SIG-M5 treated with dmso at 0.1 percent for 504 hours (cell line): ENCODE data around the gene PHKG2.

Source experiments
- DNase-seq: peaks from one replicate; lab custom pipeline; 2025; ENCODE audit not compliant: unreplicated experiment; lab: John Stamatoyannopoulos, UW

PHKG2 gene

GRCh38 chr16:30773826-30774225 lies 25.6 kb downstream of the PHKG2 start:
- DNase-seq, result no peak

DNA sequence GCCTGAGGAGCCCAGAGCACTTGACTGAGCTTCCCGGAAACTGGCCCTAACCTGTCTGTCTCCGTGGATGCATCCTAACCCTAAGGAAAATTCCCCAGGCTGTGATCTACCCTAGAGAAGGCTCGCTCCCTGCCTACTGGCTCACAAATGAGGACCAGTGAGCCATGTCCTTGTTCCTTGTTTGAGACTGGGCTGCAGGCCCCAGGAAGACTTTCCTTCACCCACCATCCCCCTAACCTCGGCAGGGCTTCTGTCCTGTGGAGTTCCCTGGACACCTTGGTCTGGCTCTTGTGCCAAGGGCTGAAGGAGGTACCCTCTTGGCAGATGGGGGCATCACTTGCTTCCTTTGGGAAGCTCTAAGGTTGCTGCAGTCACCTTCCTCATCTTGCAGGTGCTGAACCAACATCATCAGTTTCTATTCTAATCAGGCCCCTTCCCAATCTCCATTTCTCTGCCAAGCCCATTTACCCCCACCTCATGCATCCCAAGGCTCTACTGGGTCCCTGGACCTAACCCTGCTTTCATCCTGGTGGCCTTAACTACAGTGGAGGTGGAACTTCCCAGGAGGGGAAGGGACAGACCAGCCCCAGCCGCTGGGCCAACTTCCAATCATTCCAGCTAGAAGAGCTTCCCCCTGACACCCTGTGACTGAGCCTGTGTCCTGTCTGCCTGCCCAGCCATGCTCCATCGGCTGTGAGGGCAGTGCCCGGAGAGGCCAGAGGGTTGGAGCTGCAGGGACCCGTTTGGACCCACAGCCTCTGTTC lies 26.3 kb downstream of the PHKG2 start:
- no peak for DNase-seq

DNA sequence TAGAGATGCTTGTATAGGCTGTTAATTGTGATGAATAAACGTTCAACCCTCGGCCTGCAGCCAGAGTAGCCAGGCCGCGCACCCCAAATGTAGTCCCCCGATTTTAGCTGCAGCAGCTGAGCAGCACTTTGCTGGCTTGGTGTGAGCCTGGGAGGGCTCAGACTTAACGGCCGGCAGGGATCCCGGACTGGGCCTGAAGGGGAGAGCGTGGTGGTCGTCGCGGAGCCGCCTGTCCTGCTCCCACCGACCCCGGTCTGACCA lies 26.8 kb downstream of the PHKG2 start:
- no peak for DNase-seq

DNA sequence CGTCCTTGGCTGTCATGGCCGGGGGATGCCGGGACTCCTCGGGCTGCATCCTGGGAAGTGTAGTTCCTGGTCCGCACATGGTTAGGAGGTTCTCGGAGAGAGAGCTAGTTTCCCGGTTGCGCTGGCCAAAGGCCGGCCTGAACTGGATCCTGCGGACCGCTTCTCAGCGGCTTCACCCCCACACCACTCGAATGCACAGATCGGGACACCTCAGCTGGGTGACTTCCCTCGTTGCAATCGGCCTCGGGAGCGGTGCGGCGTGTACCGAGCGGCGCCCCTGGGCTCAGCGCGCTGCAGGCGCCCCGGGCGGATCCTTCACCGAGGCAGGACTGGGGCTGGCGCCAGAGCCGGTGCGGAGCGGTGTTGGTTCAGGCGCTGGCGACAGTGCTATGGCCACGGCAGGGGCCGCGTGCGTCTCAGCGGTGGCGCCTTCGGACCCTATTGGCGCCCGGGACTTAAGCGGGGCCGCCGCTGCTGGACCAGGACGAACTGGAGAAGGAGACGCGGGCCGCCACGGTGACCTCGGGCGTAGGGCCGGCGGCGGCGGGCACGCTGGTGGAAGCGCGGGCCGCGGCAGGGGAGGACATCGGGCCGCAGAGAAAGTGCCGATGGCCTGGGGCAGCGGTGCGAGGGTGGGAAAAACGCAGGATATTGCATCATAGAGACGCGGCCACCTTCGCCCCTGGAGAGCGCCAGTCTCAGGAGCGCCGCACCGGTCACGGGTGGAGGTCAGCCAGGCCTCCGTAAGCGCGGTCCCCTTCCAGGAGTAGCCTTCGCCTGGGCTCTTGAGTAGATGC lies 27.4 kb downstream of the PHKG2 start:
- DNase-seq, result peak; percentile 81

GRCh38 chr16:30777591-30778297 lies 29.5 kb downstream of the PHKG2 start:
- DNase-seq, result no peak

DNA sequence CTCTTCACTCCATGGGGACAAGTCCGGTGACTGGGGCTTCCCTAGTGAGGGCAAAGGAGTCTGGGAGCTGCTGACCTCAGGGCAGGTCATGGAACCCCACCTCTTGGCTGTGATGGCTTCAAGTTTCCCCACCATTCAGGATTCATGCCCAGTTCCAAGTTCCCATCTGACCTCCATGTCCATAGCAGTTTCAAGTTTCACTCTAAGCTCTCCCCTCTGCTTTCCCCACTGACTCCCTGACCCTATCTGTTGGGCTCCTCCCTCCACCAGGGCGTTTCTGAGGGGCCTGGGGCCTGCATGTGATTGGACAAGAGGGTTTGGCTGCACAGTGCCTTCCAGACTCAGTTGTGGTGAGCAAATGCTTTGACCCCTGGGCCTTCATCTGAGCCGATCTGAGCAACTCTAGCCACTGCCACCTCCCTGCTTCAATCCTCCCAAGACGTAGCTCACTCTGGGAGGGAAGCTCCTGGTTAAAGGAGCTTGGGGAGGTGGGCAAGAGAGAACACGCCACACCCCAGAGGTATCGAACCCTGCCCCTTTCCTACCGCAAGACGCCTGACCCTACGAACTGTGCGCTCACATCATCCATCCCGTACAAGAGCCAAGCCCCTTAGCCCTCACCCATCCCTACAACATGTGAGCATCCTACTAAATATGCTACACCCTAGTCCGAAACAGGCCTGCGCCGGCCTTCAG lies 30.5 kb downstream of the PHKG2 start:
- DNase-seq, result no peak

GRCh38 chr16:30779596-30779995 lies 31.4 kb downstream of the PHKG2 start:
- no peak for DNase-seq

- DNase-seq, result no peak
Measured at GRCh38 chr16:30780021-30780420, 31.8 kb downstream of the PHKG2 start.

GRCh38 chr16:30780549-30780948 lies 32.3 kb downstream of the PHKG2 start:
- no peak for DNase-seq

- no peak for DNase-seq
Measured at GRCh38 chr16:30782486-30783279, 34.5 kb downstream of the PHKG2 start.

DNA sequence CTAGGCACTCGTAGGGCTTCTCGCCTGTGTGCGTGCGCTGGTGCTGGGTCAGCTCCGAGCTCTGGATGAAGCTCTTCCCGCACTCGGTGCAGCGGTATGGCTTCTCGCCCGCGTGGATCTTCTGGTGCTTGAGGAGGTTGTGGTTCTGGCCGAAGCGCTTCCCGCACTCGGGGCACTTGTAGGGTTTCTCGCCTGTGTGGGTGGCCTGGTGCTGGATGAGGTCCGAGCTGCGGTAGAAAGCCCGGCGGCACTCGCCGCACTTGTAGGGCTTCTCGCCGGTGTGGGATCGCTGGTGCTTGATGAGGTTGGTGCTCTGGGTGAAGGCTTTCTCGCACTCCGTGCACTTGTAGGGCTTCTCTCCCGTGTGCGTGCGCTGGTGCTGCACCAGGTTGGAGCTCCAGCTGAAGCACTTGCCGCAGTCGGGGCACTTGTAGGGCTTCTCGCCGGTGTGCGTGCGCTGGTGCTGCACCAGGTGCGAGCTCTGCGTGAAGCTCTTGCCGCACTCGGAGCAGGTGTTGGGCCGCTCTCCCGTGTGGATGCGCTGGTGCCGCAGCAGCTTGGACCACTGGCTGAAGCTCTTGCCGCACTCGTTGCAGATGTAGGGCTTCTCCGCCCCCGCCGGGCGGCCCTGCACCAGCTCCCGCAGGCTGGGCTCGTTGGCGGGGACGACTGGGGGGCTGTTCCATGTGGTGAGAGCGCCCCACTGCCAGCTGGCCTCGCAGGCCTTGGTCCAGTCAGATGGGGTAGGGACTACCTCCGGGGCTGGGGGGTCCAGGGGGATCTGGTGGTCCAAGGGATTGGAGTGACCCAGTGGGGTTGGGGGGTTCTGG lies 35.3 kb downstream of the PHKG2 start:
- DNase-seq, result no peak

- no peak for DNase-seq
Measured at GRCh38 chr16:30784215-30784614, 36.0 kb downstream of the PHKG2 start.

GRCh38 chr16:30785126-30786106 lies 37.2 kb downstream of the PHKG2 start:
- DNase-seq, result no peak

GRCh38 chr16:30786115-30786935 lies 38.1 kb downstream of the PHKG2 start:
- DNase-seq, result no peak

DNA sequence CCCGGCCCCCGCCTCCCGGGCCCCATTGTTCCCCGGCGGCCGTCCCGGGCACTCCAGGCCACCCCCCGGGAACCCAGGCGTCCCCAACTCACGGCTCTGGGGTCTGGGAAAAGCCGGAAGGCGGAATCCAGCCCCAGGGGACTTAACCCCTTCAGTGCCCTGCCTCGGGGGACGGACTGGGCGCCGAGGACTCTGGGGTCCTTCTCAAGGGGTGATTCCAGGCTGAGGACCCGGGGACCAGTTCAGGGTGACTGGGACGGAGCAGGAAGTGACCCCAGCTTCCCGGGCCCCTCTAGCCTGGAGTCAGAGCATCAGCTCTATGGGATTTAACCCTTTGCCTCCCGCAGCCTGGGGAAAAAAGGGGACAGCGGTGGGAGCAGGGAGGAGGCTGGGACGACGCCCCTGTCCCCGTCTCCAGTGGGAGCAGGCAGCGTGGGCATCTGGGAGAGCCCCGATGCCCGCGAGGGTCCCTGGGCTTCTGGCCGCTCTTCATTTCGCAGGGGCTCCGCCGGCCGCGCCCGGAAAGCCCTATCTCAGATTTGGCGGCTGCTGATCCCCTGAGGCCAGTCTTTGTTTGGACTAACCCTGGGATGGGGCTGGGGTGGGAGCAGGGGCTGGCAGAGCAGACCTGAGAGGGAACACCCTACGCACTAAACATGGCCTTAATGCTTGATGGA lies 38.8 kb downstream of the PHKG2 start, which contains the start of gene ZNF629:
ZNF629 (minus strand) TSS at position 270 of the 677 bp plus-strand sequence. CDS start 2,723 bp downstream, outside the sequence.
- peak; percentile 21 for DNase-seq

- DNase-seq, result no peak
Measured at GRCh38 chr16:30787613-30788378, 39.6 kb downstream of the PHKG2 start.
